Testis (tissue), 2 donors: ENCODE measurements around the gene ASIC2.

ENCODE experiments used
- CTCF ChIP-seq, 3 experiments: fragments of 450-650 bp in 2 of 3; fragments of 200-600 bp in 1 of 3; sonication (generic) in 1 of 3; IDR thresholded peaks; one replicate each; pipeline ENCODE4 v1.5.1; 2016 to 2019; ENCODE audit warnings: antibody characterized with exemption in 3 of 3, mild to moderate bottlenecking in 2 of 3, moderate library complexity in 1 of 3
- POLR2A ChIP-seq: fragments of 450-650 bp; IDR thresholded peaks from one replicate; pipeline ENCODE4 v1.6.1; 2017; ENCODE audit warnings: antibody characterized with exemption, mild to moderate bottlenecking, moderate library complexity

GRCh38 chr17:33218698-33219601 is 74.1 kb downstream of the ASIC2 start:
- TF ChIP-seq CTCF (IDR thresholded peaks at IDR 0.05): no peak
- no peak for TF ChIP-seq POLR2A
